Naive thymus-derived CD8-positive, alpha-beta T cell (primary cell): ENCODE data around the gene SPATA16. TPM values are rescaled to one million over a fixed set of nuclear protein-coding genes. Genes with fewer than 3 reads are reported as not detected.

Experiments
- ATAC-seq, 2 donors: fragments of 150-1000 bp; cut with Tn5 transposase in 1 of 2; sonication (Bioruptor Pico), chemical (Tn5 transposase) in 1 of 2; 1 replicate in 1 of 2; 2 replicates in 1 of 2; pipeline ENCODE4 v1.10.0; 2021; ENCODE audit warnings: mild to moderate bottlenecking in 2 of 2, moderate library complexity in 2 of 2
- POLR2A ChIA-PET: fragments of 350-600 bp; sonication (Branson Sonifier 250); formaldehyde crosslinking; loops from one replicate; lab custom pipeline; 2021; ENCODE audit warnings: antibody characterized with exemption; lab: Charles Lee
- DNase-seq, 10 donors: peaks; one replicate each; pipeline versions ENCODE4 v3.0.0 to v3.0.0-alpha.2; 2020 to 2022
- H3K27ac Mint-ChIP-seq, 10 donors: one replicate each; pipeline ENCODE4 v1.8.0; 2020 to 2022; ENCODE audit warnings: mild to moderate bottlenecking in 10 of 10, mixed read lengths in 10 of 10, moderate library complexity in 4 of 10, inconsistent platforms in 1 of 10
- H3K27me3 Mint-ChIP-seq, 5 donors: one replicate each; pipeline ENCODE4 v1.8.0; 2021 to 2022; ENCODE audit warnings: mixed read lengths in 5 of 5
- H3K36me3 Mint-ChIP-seq, 3 donors: one replicate each; pipeline ENCODE4 v1.8.0; 2020 to 2022; ENCODE audit warnings: mixed read lengths in 3 of 3, mild to moderate bottlenecking in 2 of 3, inconsistent platforms in 1 of 3
- H3K4me1 Mint-ChIP-seq, 4 donors: one replicate each; pipeline ENCODE4 v1.8.0; 2021 to 2022; ENCODE audit warnings: mixed read lengths in 4 of 4
- H3K4me3 Mint-ChIP-seq, 10 donors: one replicate each; pipeline ENCODE4 v1.8.0; 2020 to 2022; ENCODE audit warnings: mild to moderate bottlenecking in 10 of 10, mixed read lengths in 10 of 10, moderate library complexity in 6 of 10, inconsistent platforms in 1 of 10
- H3K9me3 Mint-ChIP-seq, 9 donors: one replicate each; pipeline ENCODE4 v1.8.0; 2020 to 2022; ENCODE audit warnings: mixed read lengths in 9 of 9, mild to moderate bottlenecking in 3 of 9, inconsistent platforms in 1 of 9, moderate library complexity in 1 of 9
- polyA plus RNA-seq, 3 donors: library from polyadenylated mRNA; unstranded; fragments of 300-500 nt; fragmentation: Illumina TruSeq; gene quantifications; one replicate each; pipeline ENCODE4 v1.2.3, GENCODE V29; 2021
- total RNA-seq, 8 experiments: library from RNA in 2 of 8; stranded (reverse) in 2 of 8; gene quantifications; one replicate each; pipeline ENCODE4 v1.2.3 and lab custom pipeline; 2021 to 2026

SPATA16 gene
- total and polyA plus RNA-seq, 5 experiments from 2014 or later = not detected

DNA sequence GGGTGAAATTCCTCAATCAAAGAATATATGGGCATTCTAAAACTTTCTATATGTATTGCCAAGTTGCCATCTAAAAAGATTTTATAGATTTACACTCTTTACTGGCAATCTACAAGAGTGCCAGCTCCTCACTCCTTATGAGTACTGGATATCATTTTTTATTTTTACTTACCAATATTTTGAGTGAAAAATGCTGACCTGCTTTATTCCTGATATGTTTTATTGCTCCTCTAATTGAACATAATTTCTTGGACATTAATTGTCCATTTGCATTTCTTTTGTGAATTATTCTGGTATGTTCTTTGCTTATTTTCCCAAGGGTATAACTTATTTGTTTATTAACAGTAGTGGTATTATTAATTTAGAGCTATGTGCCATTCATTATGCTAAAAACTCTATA lies 293.7 kb downstream of the SPATA16 start:
- H3K9me3 Mint-ChIP-seq = peaks cover 0 to 7% (median 0%) of the 10 kb centered on the region in 9 donors
- peaks cover 12 to 38% (median 16%) of the 10 kb centered on the region in 5 donors for H3K27me3 Mint-ChIP-seq
- DNase-seq (no peak), ATAC-seq (no peak)
- no peak overlapping the region for H3K27ac Mint-ChIP-seq
- no peak overlapping the region for H3K4me3 Mint-ChIP-seq
- H3K36me3 Mint-ChIP-seq = no peaks in the 10 kb centered on the region
- no peaks in the 10 kb centered on the region for H3K4me1 Mint-ChIP-seq
- POLR2A ChIA-PET = no interaction called here

DNA sequence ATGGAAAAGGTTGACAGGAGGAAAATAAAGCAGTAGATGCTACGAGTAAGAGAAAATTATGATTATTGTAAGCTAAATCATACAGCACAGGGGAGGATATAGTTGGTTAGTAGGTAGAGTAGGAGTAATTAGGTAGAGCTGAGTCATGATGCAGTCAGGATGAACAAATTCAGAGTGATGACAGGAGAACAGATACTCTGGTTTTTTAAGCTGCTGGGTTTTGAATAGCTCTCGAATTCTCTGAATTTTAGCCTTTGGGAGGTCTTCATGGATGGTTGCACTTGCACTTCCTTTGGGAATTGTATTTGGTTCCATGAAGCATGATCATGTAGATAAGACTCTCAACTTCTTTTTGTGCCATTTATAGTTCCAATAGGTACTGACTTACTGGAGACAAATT lies 294.3 kb downstream of the SPATA16 start:
- H3K27ac Mint-ChIP-seq = no peak overlapping the region
- POLR2A ChIA-PET = no interaction called here
- no peaks in the 10 kb centered on the region for H3K4me1 Mint-ChIP-seq
- ATAC-seq = no peak
- H3K9me3 Mint-ChIP-seq = peaks cover 0 to 7% (median 0%) of the 10 kb centered on the region in 9 donors
- no peaks in the 10 kb centered on the region for H3K36me3 Mint-ChIP-seq
- DNase-seq = no peak
- no peak overlapping the region for H3K4me3 Mint-ChIP-seq
- H3K27me3 Mint-ChIP-seq = peaks cover 12 to 41% (median 18%) of the 10 kb centered on the region in 5 donors

DNA sequence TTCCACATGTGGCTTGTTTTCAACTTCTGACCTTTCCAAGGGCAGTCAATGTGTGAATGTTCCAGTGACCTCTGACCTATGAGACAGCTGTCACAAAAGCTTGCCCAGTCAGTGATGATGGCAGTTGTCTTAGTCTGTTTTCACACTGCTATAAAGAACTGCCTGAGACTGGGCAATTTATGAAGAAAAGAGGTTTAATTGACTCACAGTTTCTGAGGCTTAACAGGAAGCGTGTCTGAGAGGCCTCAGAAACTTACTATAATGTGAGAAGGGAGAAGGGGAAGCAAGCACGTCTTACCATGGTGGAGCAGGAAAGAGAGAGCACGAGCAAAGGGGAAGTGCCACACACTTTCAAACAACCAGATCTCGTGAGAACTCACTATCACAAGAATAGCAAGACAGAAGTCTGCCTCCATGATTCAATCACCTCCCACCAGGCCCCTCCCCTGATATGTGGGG lies 294.9 kb downstream of the SPATA16 start:
- Mint-ChIP-seq H3K9me3 (peaks cover 0 to 7% (median 0%) of the 10 kb centered on the region in 9 donors), H3K4me3 (no peak overlapping the region), H3K27me3 (peaks cover 12 to 46% (median 19%) of the 10 kb centered on the region in 5 donors), H3K27ac (no peak overlapping the region), H3K4me1 (no peaks in the 10 kb centered on the region), H3K36me3 (no peaks in the 10 kb centered on the region)
- ATAC-seq (no peak), DNase-seq (no peak)
- POLR2A ChIA-PET = no interaction called here

DNA sequence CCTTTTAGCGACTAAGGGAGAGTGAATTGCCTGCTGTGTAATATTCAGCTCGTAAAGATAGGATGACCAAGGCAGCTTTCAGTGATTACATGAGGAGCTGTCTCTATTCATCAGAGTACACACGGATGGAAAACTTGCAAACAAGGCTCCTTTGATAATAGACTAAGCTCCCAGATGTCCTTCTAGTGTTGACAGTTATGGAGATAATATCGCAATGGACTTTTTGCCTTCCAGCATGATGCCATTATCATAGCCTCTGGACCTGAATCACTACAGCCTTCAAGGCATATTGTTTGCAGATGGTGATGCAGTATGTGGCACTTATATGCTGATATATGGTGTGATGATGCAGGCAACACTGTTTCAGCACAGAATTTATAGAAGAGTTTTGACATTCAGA lies 296.6 kb downstream of the SPATA16 start:
- DNase-seq (no peak), ATAC-seq (no peak)
- POLR2A ChIA-PET = no interaction called here

DNA sequence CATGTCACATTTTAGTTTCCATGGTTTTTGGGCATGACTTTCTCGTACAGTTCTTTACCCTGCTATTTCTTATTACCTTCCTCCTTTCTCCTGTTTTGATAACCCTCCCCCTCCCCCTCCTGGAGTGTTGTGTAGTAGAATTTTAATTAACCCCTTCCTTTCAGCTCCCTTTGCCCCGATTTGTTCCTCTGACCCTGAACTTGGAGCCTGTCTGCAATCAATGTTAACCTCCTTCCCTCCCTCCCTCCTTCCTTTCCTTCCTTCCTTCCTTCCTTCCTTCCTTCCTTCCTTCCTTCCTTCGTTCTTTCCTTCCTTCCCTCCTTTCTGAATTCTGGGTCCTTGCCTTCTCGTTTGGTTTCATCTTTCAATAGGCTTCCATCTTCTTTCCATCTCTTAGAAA lies 300.1 kb downstream of the SPATA16 start:
- POLR2A ChIA-PET = no interaction called here
- DNase-seq = no peak
- no peak overlapping the region for H3K4me3 Mint-ChIP-seq
- H3K9me3 Mint-ChIP-seq = peaks cover 0 to 3% (median 0%) of the 10 kb centered on the region in 9 donors
- H3K27ac Mint-ChIP-seq = no peak overlapping the region
- no peaks in the 10 kb centered on the region for H3K4me1 Mint-ChIP-seq
- peaks cover 4 to 21% (median 12%) of the 10 kb centered on the region in 5 donors for H3K27me3 Mint-ChIP-seq
- no peaks in the 10 kb centered on the region for H3K36me3 Mint-ChIP-seq
- no peak for ATAC-seq

More for the DNA sequence above, 296.6 kb downstream of the SPATA16 start:
- Mint-ChIP-seq H3K4me1 (no peaks in the 10 kb centered on the region), H3K4me3 (no peak overlapping the region), H3K36me3 (no peaks in the 10 kb centered on the region), H3K27ac (no peak overlapping the region), H3K9me3 (peaks cover 0 to 7% (median 0%) of the 10 kb centered on the region in 9 donors), H3K27me3 (peaks cover 4 to 30% (median 12%) of the 10 kb centered on the region in 5 donors)

DNA sequence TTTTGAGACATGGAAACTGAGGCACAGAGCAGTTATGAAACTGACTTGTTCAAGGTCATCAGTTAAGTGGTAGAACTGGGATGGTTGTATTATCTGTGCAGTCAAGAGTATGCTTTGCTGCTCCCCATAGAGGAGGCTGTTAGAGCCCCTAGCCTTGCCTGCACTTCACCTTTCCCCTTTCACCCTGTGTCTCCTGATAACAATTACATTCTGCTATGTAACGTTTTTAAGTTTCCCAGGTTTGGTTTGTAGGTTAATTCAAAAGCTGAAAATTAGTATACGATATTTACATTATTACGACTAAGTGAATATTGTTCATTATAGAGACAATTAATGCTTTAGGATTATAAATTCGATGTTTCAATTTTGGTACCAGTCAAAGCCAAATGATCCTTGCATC lies 300.6 kb downstream of the SPATA16 start:
- Mint-ChIP-seq H3K9me3 (peaks cover 0 to 3% (median 0%) of the 10 kb centered on the region in 9 donors), H3K4me1 (no peaks in the 10 kb centered on the region), H3K4me3 (no peak overlapping the region), H3K27ac (no peak overlapping the region), H3K36me3 (no peaks in the 10 kb centered on the region), H3K27me3 (peaks cover 4 to 21% (median 12%) of the 10 kb centered on the region in 5 donors)
- no peak for DNase-seq
- ATAC-seq = no peak
- POLR2A ChIA-PET = no interaction called here

DNA sequence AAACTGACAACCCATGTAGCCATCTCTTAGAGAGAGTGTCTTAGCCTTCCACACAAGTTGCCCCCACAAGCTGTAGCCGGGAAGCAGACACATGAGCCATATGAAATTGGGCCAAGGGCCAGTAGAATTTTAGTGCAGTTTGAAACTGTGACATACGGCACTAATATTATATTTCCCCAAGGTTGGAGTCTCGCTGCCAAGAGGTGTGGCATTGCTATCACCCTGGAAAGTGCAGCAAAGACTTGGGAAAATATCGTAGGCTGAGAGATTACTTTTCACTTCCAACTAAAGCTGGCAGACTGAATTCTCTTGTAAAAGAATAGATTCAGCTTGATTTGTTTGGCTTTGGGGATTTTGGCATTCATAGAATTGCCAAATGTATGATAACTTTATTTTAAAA lies 301.4 kb downstream of the SPATA16 start:
- no peaks in the 10 kb centered on the region for H3K36me3 Mint-ChIP-seq
- no peaks in the 10 kb centered on the region for H3K4me1 Mint-ChIP-seq
- no peak overlapping the region for H3K27ac Mint-ChIP-seq
- ATAC-seq (no peak), DNase-seq (no peak)
- POLR2A ChIA-PET = no interaction called here
- no peak overlapping the region for H3K4me3 Mint-ChIP-seq
- peaks cover 0 to 3% (median 0%) of the 10 kb centered on the region in 9 donors for H3K9me3 Mint-ChIP-seq
- peaks cover 4 to 21% (median 11%) of the 10 kb centered on the region in 5 donors for H3K27me3 Mint-ChIP-seq
